ENCODE results near the gene CPNE5. TPM values are rescaled to one million over a fixed set of nuclear protein-coding genes. Genes with fewer than 3 reads are reported as not detected.

Gene CPNE5
- total RNA-seq = 0.55 TPM in 1 of 2 replicates, not detected in the other

DNA sequence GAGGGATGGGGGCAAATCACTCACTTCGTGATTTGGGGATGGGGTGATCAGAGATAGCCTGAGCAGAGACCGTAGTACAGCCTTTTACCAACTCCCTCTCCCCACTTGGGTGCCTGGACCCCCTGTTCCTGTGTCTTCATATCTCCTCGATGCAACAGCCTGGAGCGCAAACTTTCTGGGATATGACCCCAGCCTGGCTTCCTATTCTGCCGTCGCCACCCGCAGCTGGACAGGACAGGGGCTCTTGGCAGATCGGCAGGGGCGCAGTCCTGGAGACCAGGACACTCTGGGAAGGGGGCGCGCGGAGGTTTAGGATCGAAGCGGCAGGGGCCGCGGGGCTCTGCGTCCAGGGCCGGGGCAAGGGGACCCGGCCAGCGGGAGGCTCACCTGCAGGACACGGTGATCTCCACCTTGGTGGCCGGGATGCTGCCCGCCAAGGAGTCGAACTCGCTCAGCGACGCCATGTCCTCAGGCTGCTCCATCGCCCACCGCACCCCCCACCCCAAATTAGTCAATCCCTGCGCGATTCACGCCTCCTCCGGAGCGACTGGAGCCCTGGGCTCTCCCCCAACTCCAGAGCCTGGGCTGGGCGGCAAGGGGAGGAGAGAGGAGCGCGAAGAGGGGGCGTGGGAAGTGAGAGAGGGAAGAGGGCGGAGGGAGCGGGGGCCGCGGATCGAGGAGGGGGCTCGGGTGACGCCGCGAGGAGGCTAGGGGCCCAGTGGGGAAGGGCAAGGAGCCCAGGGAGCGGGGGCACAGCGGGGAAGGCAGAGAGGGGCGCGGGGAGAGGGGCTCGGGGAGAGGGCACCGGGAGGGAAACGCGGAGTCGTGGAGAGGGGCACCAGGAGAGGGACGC lies at the start of gene CPNE5:
CPNE5 (minus strand) TSS at position 549 of the 853 bp plus-strand sequence; CDS start at position 482, 67 bp downstream.

DNA sequence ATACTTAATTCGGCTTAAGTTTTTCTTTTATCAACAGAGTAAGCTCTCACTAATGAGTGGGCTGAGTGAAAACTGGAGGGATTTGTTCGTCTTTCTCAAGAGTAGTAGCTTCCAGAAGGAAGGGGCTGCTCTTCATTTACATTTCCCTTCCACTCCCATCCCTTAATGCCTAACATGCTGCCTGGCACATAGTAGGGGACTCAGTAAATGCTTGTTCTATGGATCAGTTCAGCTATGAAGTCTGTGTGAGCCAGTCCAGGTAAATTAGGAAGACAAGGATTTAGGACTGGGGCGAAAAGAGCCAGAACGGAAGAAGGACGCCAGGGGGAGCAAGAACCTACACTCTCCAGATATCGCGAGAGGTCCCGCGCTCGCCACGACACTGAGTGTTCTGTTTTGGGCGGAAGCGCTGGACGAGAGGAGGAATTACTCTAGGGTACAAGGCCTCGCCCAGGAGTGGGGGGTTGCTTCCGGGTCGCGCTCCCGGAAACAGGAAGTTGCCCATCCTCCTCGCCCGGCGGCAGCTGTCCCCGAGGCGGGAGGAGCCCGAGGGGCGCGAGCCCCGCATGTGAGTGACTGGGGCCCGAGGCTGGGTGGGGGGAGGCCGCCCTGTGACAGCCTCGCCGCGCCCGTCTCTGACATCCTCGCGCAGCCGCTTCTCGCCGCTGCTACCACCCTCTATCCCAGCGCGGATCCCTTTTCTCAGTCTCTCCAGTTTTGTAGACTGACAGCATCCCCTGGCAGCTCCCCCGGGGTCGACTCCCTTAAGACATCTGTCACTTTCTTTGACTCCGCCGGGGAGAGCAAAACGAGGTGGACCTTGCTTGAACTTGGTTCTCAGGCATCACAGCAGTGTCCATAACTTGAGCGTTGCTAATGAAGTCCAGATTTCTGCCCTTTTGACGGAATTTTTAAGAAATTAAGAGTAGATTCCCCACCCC lies 46.5 kb upstream of the CPNE5 start, which contains the start of gene C6orf89:
C6orf89 (plus strand) TSS at position 492 of the 941 bp plus-strand sequence. CDS start 13,493 bp downstream, outside the sequence.

DNA sequence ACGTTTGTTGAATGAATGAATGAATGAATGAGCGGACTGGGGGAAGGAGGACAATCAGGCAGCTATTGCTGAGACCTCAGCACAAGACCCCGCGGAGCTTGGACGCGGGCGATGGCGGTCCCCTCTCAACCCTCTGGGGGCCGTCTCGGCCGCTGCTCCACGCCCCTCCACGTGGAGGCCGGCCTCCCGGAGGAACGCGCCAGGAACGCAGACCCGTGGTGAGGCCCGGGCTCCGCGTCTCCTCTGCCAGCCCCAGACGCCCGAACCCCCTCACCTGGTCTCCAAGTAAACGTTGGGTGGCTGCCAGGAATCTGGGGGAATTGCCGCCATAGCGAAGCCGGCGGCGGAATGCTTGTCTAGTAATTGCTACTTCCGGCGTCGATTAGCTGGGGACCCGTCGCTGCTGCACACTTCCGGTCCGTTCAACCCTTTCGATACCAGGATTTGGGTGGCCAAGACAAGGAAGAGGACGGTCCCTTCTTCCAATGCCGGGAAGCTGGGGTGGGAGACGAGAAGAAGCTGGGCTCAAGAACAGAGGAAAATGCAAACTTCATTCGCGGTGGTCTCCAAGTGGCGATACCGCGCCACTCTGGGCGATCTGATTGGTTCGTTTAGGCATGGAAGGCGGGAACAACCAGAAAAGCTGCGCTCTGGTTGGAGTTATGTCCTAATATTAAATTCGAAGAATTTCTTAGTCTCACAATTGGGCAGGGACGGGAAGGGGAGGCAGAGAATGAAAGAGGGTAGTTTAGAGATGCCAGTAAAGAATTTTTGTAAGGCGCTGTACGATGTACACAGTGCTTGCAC lies 35.4 kb upstream of the CPNE5 start, which contains the start of gene PPIL1:
PPIL1 (minus strand) TSS at position 361 of the 807 bp plus-strand sequence; CDS start at position 330, 31 bp downstream.

DNA sequence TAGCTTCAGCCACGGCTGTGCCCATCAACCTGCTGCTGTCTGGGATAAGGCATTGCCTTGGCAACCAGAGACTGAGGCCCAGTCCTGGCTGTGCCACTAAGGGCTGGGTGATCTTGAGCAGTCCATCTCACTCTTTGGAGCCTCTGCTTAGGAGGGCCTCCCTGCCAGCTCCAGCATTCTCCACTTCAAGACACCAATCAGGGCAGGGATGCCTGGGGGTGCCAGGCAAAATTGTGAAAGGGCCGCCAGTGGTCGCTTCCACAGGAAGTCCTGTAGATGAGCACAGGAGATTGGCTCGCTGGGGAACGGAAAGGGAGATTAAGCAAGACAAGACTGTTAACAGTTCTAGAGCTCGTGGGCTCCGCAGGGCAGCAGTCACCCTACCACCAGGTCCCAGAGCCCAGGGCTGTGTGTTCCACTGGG lies 141.8 kb downstream of the CPNE5 start, which contains the start of gene RAB44:
RAB44 (plus strand) TSS at position 346 of the 423 bp plus-strand sequence. CDS start 6,410 bp downstream, outside the sequence.

Other genes starting within 250 kb of the CPNE5 start
- gene SRSF3, start 245.1 kb downstream of the CPNE5 start, total RNA-seq = 130 and 219 TPM in 2 replicates
- 417 and 542 TPM in 2 replicates for gene CDKN1A, start 160.7 kb downstream of the CPNE5 start, total RNA-seq
- under 0.01 TPM in 2 replicates for gene RAB44, start 141.6 kb downstream of the CPNE5 start, total RNA-seq
- 20.1 and 27.1 TPM in 2 replicates for gene PPIL1, start 35.4 kb upstream of the CPNE5 start, total RNA-seq
- 52.9 and 60.6 TPM in 2 replicates for gene C6orf89, start 46.5 kb upstream of the CPNE5 start, total RNA-seq
- 0.43 and 4.6 TPM in 2 replicates for gene PI16, start 115.3 kb upstream of the CPNE5 start, total RNA-seq
- 241 and 315 TPM in 2 replicates for gene MTCH1, start 146.8 kb upstream of the CPNE5 start, total RNA-seq
- gene FGD2, start 166.2 kb upstream of the CPNE5 start, total RNA-seq = not detected in 2 replicates